Activated CD8-positive, alpha-beta memory T cell treated with anti-CD3 and anti-CD28 coated beads, Interleukin-2, amount 10 ng/mL, durations not matched to agents 7 days and 5 days (primary cell): ENCODE data around the gene DCUN1D2. TPM values are rescaled to one million over a fixed set of nuclear protein-coding genes. Genes with fewer than 3 reads are reported as not detected.

Experiments used
- ATAC-seq: fragments of 150-1000 bp; cut with Tn5 transposase; one replicate; pipeline ENCODE4 v1.10.0; 2021; ENCODE audit warnings: moderate library complexity
- CTCF ChIA-PET: fragments of 350-600 bp; sonication (Branson Sonifier 250); formaldehyde crosslinking; loops from one replicate; lab custom pipeline; 2021; ENCODE audit warnings: antibody characterized with exemption; lab: Charles Lee
- DNase-seq: peaks from one replicate; pipeline ENCODE4 v3.0.0-alpha.2; 2020
- H3K27ac Mint-ChIP-seq: one replicate; pipeline ENCODE4 v1.8.0; 2021; ENCODE audit warnings: mild to moderate bottlenecking, mixed read lengths
- H3K27me3 Mint-ChIP-seq: one replicate; pipeline ENCODE4 v1.8.0; 2021; ENCODE audit warnings: mixed read lengths
- H3K36me3 Mint-ChIP-seq: one replicate; pipeline ENCODE4 v1.8.0; 2021; ENCODE audit warnings: mild to moderate bottlenecking, mixed read lengths
- H3K4me1 Mint-ChIP-seq: one replicate; pipeline ENCODE4 v1.8.0; 2021; ENCODE audit warnings: mixed read lengths
- H3K4me3 Mint-ChIP-seq: one replicate; pipeline ENCODE4 v1.8.0; 2021; ENCODE audit warnings: mild to moderate bottlenecking, moderate library complexity, mixed read lengths
- H3K9me3 Mint-ChIP-seq: one replicate; pipeline ENCODE4 v1.8.0; 2022; ENCODE audit warnings: low read depth, mixed read lengths
- total RNA-seq, 2 experiments: library from RNA; stranded (reverse); gene quantifications; one replicate each; pipeline ENCODE4 v1.2.3, GENCODE V29; 2021

DCUN1D2 gene
- total RNA-seq, 2 experiments from 2014 or later, result 17.2 to 29.1 TPM

DNA sequence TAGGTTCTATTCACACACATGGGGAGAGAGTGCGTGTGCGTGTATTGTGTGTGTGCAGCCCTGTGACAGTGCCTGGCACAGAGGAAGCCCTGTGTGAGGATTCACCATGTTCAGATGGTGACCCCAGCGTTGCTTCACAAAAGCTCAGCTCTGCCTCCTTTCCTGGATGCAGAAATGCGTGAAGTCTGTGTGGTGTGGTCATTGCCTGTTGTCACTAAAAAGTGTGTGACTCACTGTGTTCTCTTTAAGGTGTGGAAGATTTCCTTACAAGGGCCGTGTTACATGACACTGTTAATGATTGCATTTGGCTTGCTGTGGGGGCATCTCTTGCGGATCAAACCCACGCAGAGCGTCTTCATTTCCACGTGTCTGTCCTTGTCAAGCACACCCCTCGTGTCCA is 19.5 kb upstream of the DCUN1D2 start:
- ATAC-seq (no peak), DNase-seq (no peak)
- Mint-ChIP-seq H3K27me3 (no peaks in the 10 kb centered on the region), H3K27ac (no peak overlapping the region), H3K36me3 (peaks cover 13% of the 10 kb centered on the region), H3K4me3 (no peak overlapping the region), H3K9me3 (no peaks in the 10 kb centered on the region), H3K4me1 (no peaks in the 10 kb centered on the region)
- CTCF ChIA-PET, result no interaction called here

DNA sequence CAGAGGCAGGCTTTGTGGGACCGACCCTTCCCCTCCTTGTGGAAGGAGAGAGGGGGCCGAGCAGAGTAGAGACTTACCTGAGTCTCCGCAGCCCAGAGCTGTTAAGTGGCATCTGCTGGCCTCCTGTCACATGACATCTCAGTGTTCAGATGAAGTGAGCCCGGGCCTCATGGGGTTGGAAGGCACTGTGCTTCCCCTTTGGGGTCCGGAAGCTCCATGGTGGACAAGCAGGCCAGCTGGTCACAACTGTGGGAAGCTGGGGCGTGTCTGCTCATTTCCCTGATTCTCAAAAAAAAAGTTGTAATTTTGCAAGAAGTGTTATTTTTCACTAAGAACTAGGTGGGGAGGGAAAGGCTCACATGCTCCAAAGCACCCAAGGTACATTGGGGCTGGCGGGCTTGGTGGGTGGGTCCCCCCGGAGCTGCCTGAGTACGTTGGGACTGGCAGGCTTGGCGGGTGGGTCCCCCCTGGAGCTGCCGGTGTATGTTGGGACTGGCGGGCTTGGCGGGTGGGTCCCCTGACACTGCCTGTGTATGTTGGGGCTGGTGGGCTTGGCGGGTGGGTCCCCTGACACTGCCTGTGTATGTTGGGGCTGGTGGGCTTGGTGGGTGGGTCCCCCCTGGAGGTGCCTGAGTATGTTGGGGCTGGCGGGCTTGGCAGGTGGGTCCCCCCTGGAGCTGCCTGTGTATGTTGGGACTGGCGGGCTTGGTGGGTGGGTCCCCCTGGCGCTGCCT is 18.2 kb upstream of the DCUN1D2 start:
- Mint-ChIP-seq H3K9me3 (no peaks in the 10 kb centered on the region), H3K36me3 (peaks cover 18% of the 10 kb centered on the region), H3K27me3 (no peaks in the 10 kb centered on the region), H3K27ac (no peak overlapping the region), H3K4me1 (no peaks in the 10 kb centered on the region), H3K4me3 (no peak overlapping the region)
- ATAC-seq (no peak), DNase-seq (no peak)
- CTCF ChIA-PET, result no interaction called here

DNA sequence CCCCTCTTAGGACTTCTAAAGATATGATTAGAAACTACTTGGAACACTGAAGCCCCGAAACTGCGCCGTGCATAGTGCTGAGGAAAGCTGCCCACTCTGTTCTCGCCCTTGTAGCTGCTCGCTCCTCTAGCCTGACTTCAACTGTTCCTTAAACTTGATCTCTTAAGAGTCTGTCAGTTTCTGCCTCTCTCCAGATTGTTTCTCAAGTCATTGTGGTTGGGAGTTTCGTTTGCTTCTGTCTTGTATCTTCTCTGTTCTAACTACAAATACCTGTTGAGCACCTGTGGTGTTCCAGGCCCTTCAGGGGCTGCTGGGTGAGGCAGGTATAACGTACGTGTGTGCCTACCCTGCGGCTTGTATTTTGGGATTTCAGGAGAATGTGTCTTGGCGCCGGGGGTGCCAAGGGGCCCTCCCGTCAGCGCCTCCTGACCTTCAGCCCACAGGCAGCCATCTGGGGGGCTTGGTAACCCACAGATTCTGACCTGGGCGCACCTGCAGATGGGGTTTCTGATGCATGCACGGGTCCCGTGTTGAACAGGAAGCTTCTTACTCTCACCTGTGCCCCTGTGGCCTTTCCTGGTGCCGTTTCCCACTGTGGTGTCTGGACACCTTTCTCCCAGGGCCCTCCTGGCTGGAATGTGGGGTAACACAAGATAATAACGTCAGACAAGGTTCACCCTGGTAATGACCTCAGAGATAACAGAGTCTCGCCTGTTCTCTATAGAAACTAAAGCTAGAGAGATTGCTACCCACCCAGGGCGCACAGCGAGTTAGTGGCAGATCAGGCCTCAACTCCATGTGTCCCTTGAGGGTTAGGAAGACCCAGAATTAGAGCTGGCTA is 17.2 kb upstream of the DCUN1D2 start:
- no peaks in the 10 kb centered on the region for H3K4me1 Mint-ChIP-seq
- H3K36me3 Mint-ChIP-seq, result peaks cover 20% of the 10 kb centered on the region
- no peaks in the 10 kb centered on the region for H3K27me3 Mint-ChIP-seq
- no peaks in the 10 kb centered on the region for H3K9me3 Mint-ChIP-seq
- ATAC-seq, result no peak
- no peak for DNase-seq
- H3K27ac Mint-ChIP-seq, result no peak overlapping the region
- CTCF ChIA-PET, result no interaction called here
- H3K4me3 Mint-ChIP-seq, result no peak overlapping the region

DNA sequence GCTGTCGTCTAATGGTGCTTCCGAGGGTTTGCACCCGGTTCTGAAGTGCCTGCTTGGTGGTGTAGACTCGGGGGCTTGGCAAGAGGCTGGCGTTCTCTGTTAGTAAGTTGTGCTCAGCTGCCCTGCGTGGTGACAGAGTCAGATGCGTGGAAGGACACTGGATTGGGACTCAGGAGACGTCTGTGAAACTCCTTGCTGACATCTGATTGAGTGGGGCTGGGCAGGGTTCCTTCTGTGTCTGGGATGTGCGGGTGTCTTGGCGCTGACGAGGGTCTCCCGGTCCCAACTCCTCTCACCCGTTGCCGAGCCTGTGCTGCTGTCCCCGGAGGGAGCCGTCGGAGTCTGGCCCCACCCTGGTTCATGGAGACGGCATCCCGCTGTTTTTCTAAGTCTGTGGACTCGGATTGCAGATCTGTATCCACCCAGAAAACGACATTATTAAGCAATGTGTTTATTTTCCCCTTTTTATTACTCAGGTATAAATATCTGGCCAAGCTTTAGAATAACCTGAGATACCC is 16.4 kb upstream of the DCUN1D2 start:
- Mint-ChIP-seq H3K9me3 (no peaks in the 10 kb centered on the region), H3K27me3 (no peaks in the 10 kb centered on the region), H3K4me3 (no peak overlapping the region), H3K36me3 (peaks cover 20% of the 10 kb centered on the region), H3K4me1 (no peaks in the 10 kb centered on the region), H3K27ac (no peak overlapping the region)
- ATAC-seq, result no peak
- no peak for DNase-seq
- CTCF ChIA-PET, result no interaction called here

DNA sequence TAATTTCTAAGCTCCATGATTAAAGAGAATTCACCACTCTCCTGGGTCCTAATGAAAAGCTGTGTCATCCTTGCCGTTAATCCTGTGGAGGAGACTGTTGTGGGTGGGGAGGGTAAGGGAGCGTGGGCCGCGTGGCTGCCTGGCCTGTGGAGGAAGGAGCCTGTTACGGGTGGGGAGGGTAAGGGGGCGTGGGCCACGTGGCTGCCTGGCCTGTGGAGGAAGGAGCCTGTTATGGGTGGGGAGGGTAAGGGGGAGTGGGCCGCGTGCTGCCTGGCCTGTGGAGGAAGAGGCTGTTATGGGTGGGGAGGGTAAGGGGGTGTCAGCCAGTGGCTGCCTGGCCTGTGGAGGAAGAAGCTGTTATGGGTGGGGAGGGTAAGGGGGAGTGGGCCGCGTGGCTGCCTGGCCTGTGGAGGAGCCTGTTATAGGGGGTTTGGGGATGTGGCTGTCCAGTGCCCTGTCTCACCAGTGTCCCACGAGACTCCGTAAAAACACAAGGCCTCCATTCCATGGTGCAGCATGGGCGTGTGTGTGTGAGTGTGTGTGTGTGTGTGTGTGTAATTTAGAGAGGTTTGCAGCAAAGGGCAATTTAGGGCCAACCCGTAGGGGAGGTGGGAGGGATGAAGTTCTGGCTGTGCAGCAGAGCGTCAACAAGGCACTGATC is 15.6 kb upstream of the DCUN1D2 start:
- DNase-seq (no peak), ATAC-seq (no peak)
- H3K4me1 Mint-ChIP-seq, result no peaks in the 10 kb centered on the region
- CTCF ChIA-PET, result no interaction called here
- H3K36me3 Mint-ChIP-seq, result peaks cover 22% of the 10 kb centered on the region
- H3K9me3 Mint-ChIP-seq, result no peaks in the 10 kb centered on the region
- no peak overlapping the region for H3K4me3 Mint-ChIP-seq
- no peak overlapping the region for H3K27ac Mint-ChIP-seq
- H3K27me3 Mint-ChIP-seq, result no peaks in the 10 kb centered on the region

DNA sequence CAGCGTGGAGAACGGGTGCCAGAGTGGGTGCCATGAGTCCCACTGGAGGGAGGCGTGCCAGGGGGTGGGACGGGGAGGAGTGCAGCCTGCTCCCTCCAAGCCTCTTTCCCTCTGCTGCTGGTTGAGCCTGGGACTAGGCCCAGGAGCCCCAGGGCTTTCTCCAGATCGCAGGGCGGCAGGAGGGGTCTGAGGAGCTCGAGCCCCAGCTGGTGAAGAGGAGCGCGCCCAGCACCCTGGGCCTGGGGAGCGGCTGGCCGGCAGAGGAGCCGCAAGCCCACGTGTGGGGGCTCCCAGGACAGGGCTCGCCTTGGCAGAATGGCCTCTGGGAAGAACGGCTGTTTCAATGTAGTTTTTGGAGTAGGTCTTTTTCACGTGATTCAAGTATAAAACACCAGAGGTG is 12.2 kb upstream of the DCUN1D2 start:
- CTCF ChIA-PET, result no interaction called here
- Mint-ChIP-seq H3K4me3 (no peak overlapping the region), H3K4me1 (no peaks in the 10 kb centered on the region), H3K27ac (no peak overlapping the region), H3K27me3 (no peaks in the 10 kb centered on the region), H3K9me3 (no peaks in the 10 kb centered on the region), H3K36me3 (peaks cover 38% of the 10 kb centered on the region)
- DNase-seq (no peak), ATAC-seq (no peak)

DNA sequence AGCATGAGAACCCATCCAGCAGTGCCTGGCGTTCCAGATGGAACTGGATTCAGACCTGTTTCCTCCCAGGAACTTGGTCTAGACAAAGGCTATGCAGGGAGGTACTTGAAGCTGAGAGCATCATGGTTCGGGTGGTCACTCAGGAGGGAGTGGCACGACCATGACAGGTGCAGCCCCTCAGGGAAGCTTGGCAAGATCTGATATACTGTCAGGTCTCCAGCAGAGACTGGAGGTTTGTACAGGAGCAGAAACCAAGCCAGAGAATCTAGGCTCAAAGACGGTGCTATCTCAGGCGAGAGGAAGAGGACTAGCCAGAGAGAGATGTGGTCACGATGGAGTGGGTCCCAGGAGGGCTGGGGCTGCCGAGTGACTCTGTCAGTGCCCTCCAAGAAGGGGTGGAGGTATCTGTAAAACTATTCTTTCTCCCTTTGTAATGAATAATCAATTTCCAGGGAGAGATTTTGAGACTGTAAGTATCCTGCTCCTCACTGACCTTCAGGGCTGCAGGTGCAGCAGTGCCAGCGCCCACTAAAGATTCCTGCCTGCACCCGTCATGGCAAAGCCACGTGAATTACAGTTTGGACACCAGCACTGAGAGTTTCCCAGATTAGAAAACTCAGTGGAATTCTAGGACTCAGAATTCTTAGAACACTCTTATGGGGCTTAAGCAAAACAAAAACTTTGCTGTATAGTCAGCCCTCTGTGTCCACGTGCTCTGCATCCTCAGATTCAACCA is 10.2 kb upstream of the DCUN1D2 start:
- Mint-ChIP-seq H3K36me3 (peaks cover 46% of the 10 kb centered on the region), H3K27me3 (no peaks in the 10 kb centered on the region), H3K27ac (no peak overlapping the region), H3K4me3 (no peak overlapping the region), H3K9me3 (no peaks in the 10 kb centered on the region), H3K4me1 (peaks cover 10% of the 10 kb centered on the region)
- CTCF ChIA-PET, result no interaction called here
- no peak for ATAC-seq
- no peak for DNase-seq

DNA sequence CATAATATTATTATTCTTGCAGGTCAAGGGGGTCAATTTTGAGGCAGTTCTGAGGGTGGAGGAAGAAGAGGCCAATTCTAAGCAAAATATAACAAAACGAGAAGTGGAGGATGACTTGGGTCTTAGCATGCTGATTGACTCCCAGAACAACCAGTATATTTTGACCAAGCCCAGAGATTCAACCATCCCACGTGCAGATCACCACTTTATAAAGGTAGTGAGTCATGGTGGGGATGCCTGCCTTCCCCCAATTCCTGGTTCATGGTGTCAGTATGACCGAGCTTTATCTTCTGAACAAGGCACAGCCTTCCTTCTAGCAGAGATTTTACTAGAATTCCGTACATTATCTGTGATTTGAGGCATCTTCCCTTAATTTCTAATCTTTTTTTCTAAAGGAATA is 9.4 kb upstream of the DCUN1D2 start:
- H3K9me3 Mint-ChIP-seq, result no peaks in the 10 kb centered on the region
- no peak overlapping the region for H3K27ac Mint-ChIP-seq
- H3K4me1 Mint-ChIP-seq, result peaks cover 15% of the 10 kb centered on the region
- CTCF ChIA-PET, result no interaction called here
- H3K36me3 Mint-ChIP-seq, result peaks cover 44% of the 10 kb centered on the region
- DNase-seq (no peak), ATAC-seq (no peak)
- H3K4me3 Mint-ChIP-seq, result no peak overlapping the region
- no peaks in the 10 kb centered on the region for H3K27me3 Mint-ChIP-seq

DNA sequence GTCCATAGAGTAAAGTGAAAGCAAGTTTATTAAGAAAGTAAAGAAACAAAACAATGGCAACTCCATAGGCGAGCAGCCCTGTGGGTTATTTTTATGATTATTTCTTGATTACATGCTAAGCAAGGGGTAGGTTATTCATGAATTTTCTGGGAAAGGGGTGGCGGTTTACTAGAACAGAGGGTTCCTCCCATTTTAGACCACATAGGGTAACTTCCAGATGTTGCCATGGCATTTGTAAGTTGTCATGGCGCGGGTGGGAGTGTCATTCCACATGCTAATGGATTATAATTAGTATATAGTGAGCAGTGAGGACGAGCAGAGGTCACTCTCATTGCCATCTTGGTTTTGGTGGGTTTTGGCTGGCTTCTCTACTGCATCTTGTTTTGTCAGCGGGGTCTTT is 8.4 kb upstream of the DCUN1D2 start:
- ATAC-seq (no peak), DNase-seq (no peak)
- no peaks in the 10 kb centered on the region for H3K27me3 Mint-ChIP-seq
- H3K9me3 Mint-ChIP-seq, result no peaks in the 10 kb centered on the region
- no peak overlapping the region for H3K27ac Mint-ChIP-seq
- peaks cover 20% of the 10 kb centered on the region for H3K4me1 Mint-ChIP-seq
- CTCF ChIA-PET, result no interaction called here
- peaks cover 37% of the 10 kb centered on the region for H3K36me3 Mint-ChIP-seq
- no peak overlapping the region for H3K4me3 Mint-ChIP-seq

DNA sequence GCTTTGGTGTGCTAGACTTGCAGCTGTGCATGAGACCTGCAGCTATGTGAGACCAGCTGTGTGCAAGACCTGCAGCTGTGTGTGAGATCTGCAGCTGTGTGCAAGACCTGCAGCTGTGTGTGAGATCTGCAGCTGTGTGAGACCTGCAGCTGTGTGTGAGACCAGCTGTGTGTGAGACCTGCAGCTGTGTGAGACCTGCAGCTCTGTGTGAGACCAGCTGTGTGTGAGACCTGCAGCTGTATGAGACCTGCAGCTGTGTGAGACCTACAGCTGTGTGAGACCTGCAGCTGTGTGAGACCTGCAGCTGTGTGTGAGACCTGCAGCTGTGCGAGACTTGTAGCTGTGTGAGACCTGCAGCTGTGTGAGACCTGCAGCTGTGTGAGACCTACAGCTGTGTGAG is 6.7 kb upstream of the DCUN1D2 start:
- no peaks in the 10 kb centered on the region for H3K9me3 Mint-ChIP-seq
- CTCF ChIA-PET, result interaction anchor here (0.6 to 1.1 kb wide), 2 partner anchors 8 to 12 kb away, joined by 3 read pairs; no protein-coding TSS in a partner anchor
- ATAC-seq (no peak), DNase-seq (no peak)
- H3K4me1 Mint-ChIP-seq, result peaks cover 35% of the 10 kb centered on the region
- H3K36me3 Mint-ChIP-seq, result peaks cover 37% of the 10 kb centered on the region
- H3K27ac Mint-ChIP-seq, result no peak overlapping the region
- no peaks in the 10 kb centered on the region for H3K27me3 Mint-ChIP-seq
- no peak overlapping the region for H3K4me3 Mint-ChIP-seq

DNA sequence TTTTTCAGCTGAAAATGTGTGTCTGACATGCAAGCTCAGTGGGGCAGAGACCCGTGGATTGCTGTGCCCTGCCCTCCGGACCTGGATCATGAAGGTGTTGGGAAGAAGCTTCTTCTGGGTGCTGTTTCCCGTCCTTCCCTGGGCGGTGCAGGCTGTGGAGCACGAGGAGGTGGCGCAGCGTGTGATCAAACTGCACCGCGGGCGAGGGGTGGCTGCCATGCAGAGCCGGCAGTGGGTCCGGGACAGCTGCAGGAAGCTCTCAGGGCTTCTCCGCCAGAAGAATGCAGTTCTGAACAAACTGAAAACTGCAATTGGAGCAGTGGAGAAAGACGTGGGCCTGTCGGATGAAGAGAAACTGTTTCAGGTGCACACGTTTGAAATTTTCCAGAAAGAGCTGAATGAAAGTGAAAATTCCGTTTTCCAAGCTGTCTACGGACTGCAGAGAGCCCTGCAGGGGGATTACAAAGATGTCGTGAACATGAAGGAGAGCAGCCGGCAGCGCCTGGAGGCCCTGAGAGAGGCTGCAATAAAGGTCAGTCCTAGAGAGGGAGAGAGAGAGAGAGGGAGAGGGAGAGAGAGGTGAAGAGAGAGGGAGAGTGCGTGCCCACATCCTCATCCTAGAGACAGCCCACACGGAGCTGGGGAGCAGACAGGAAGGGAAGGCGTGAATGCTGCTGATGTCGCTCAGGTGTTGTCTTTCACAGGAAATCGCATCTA is 5.1 kb upstream of the DCUN1D2 start:
- ATAC-seq (no peak), DNase-seq (no peak)
- Mint-ChIP-seq H3K36me3 (peaks cover 34% of the 10 kb centered on the region), H3K27ac (peak overlapping the region; percentile 29), H3K27me3 (no peaks in the 10 kb centered on the region), H3K4me1 (peaks cover 40% of the 10 kb centered on the region), H3K9me3 (no peaks in the 10 kb centered on the region), H3K4me3 (no peak overlapping the region)
- CTCF ChIA-PET, result no interaction called here

DNA sequence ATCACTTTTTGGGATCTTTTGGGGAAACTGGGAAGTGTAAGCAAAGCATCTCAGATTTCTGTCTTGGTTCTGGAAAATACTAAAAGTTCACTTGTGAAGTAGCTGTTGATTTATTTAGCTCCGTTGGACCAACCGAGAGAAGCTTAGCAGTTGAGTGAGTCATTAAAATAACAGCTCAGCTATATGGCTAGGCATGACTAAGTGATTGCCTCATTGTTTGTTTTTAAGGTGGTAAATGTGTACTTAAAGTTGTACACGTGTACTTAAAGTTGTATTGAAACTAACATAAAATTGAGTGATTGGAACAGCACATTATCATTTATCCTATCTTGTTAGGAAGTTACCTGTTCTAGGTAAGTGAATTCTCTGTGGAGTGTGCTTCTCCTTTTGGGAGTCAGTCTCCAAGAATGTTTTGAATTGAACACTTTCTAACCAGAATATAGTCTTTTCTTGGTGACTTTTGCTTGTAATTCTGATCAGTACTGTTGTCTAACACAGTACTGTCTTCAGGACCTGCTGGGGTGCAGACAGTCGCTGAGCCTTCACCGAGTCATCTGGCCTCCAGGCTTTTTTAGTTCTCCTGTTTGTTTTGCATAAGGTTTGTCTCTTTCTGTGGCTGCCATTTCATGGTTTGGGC is 2.9 kb upstream of the DCUN1D2 start:
- Mint-ChIP-seq H3K4me3 (peak overlapping the region; percentile 41), H3K36me3 (peaks cover 20% of the 10 kb centered on the region), H3K27me3 (no peaks in the 10 kb centered on the region), H3K9me3 (no peaks in the 10 kb centered on the region), H3K4me1 (peaks cover 57% of the 10 kb centered on the region), H3K27ac (peak overlapping the region; percentile 70)
- DNase-seq (no peak), ATAC-seq (peak; percentile 24)
- CTCF ChIA-PET, result interaction anchor here (0.8 to 1.0 kb wide), 2 partner anchors 12 to 15 kb away, joined by 3 read pairs; no protein-coding TSS in a partner anchor
